CD4-positive, alpha-beta T cell treated with Interleukin-10 for 1 hour (primary cell): ENCODE data around the gene TRIM13.
"Not testable (repeated sequence)": the region's sequence is repeated elsewhere in the genome, so short reads cannot be mapped to it uniquely, and the experiment has no call there.

Experiments used
- DNase-seq: peaks from one replicate; pipeline ENCODE4 v3.0.0-alpha.2; 2020

Gene TRIM13

DNA sequence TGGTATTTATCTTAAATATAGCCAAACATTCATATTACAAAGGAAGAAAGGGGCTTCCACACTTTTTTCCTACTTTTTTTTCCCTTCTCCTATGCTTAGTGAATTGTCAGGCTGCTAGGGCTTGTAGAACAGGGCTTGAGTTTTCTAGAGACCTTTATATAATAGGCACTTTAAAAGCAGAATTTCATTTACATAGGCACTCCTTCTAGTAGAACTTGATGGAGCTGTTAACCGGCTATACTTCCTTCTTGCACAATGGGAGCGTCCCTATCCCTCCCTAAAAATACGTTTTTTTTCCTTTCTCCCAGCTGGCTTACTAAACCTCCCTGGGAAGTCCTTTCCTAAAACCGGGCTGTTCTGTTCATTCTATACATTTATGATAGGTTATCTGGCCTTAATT is 1.1 kb downstream of the TRIM13 start:
- no peak for DNase-seq

DNA sequence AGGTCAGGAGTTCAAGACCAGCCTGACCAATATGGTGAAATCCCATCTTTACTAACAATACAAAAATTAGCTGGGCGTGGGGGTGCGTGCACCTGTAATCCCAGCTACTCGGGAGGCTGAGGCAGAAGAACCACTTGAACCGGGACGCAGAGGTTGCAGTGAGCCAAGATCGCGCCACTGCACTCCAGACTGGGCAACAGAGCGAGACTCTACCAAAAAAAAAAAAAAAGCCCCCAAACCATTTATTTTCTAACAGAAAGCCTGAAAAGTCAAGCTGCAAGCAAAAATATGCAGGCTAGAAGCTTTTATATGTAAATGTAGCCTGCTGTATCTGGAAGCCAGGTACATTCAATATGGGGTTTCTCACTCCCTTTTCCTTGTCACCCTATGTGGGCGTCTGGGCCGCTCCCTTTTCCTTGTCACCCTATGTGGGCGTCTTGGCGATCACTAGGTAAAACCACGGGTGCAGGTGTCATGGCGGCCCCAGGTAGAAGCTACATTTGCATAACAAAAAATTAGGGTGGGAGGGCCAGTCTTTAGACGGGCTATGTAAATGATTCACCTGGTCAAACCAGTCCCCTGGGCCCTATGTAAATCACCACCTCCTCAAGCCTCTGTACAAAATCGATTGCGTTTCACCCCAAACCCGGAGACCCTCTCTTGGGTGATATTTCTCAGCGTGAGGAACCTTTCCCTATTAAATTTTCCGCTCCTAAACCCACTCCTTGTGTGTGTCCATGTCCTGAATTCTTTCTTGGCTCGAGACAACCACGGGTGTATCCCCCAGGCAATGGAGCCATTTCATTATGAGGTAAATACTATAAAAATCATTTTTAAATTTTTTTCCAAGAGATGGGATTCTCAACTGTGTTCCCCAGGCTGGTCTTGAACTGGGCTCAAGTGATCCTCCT is 2.1 kb downstream of the TRIM13 start:
- DNase-seq = no peak

DNA sequence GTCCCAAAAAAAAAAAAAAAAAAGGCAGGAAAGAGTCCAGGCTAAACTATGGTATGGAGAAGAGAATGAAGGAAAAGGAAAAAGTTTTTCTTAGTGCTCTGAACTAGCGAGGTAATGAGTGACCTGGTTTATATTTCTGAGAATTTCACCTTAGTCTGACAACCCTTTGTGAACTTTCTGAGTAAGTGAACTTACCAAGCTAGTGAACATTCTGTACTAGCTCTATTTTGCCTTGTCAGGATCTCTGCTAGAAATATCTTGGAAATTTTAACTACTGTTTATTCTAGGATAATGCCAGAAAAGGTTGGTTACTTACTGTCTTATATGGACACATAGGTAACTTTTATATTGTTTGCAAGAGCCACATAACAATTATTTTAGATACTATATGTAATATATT is 4.4 kb downstream of the TRIM13 start:
- no peak for DNase-seq

DNA sequence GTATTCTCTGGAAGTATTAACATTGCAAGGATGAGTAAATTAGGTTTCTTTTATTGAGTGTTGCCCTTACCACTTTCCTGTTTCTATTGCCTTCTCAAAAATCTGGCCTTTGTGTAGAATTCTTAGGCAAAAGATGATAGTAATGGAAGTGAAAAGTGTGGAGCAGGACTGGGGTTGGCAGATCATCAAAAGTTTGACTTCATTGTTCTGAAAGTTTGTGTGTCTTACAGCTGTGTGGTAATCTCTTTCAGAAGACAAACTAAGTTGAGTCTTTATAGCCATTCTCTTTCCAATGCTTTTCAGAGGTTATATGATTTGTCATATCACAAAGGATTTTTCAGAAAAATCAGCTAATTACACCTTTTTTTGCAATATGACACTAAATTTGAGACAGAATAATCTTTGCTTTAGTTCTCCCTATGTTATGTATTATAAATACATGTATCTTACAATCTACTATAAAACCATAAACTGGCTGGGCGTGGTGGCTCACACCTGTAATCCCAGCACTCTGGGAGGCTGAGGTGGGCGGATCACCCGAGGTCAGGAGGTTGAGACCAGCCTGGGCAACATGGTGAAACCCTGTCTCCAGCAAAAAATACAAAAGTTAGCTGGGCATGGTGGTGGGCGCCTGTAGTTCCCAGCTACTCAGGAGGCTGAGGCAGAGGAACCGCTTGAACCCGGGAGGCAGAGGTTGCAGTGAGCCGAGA is 9.7 kb downstream of the TRIM13 start:
- DNase-seq = no peak

DNA sequence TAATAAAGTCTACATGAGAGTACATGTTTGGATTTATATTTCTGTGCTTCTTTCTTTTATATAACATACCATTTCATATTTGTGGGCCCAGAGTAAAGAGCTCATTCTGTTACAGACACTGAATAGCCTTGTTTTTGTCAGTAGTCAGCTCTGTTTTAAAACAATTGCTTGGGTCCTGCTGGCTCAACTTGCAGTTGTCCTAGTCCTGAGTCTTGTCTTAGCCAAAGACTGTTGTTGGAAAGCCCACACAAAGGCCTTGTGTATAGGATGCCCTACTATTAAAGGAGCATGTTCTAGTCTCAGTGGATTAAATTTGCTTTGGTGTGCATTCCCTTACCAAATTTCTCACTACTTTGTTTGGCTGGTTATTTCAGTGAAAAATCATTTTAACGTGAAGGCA is 14.6 kb downstream of the TRIM13 start:
- DNase-seq = no peak

DNA sequence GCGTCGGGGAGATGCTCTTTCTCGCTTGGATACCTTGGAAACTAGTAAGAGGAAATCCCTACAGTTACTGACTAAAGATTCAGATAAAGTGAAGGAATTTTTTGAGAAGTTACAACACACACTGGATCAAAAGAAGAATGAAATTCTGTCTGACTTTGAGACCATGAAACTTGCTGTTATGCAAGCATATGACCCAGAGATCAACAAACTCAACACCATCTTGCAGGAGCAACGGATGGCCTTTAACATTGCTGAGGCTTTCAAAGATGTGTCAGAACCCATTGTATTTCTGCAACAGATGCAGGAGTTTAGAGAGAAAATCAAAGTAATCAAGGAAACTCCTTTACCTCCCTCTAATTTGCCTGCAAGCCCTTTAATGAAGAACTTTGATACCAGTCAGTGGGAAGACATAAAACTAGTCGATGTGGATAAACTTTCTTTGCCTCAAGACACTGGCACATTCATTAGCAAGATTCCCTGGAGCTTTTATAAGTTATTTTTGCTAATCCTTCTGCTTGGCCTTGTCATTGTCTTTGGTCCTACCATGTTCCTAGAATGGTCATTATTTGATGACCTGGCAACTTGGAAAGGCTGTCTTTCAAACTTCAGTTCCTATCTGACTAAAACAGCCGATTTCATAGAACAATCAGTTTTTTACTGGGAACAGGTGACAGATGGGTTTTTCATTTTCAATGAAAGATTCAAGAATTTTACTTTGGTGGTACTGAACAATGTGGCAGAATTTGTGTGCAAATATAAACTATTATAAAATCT is 15.7 kb downstream of the TRIM13 start:
- no peak for DNase-seq

DNA sequence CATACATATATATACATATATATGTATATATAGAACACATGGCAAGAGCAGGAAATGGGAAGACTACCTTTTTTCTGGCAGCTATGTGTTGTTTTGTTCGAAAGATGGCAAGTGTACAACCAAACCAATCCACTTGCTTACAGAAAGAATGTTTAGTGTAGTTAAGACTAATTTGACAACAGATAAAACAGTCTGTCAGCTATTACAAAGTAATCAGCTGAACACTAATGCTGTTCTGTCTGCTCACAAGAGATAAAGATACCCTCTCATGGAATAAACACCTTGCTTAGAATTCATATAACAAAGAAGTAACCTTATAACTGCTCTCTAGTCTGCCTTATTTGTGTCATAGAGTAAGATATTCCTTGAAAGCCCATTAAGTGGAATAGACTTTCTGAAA is 17.5 kb downstream of the TRIM13 start:
- DNase-seq = no peak

DNA sequence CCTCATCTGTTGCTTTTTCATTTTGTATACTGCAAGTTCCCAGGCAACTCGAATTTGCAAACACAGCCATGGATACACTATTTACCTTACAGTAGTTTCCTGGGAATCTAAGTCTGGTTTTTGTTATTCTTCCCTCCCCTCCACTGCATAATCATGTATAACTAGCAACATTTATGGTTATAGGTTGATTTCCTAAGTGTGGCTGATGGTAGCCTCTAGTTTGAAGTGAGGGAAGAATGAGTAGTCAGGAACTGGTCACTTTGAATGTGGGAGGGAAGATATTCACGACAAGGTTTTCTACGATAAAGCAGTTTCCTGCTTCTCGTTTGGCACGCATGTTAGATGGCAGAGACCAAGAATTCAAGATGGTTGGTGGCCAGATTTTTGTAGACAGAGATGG is 18.4 kb downstream of the TRIM13 start, which contains the start of gene KCNRG:
Gene KCNRG, plus strand, starts transcription at position 187 of the 400 bp plus-strand sequence. Its CDS starts 50 bp downstream, at position 237.
- no peak for DNase-seq

DNA sequence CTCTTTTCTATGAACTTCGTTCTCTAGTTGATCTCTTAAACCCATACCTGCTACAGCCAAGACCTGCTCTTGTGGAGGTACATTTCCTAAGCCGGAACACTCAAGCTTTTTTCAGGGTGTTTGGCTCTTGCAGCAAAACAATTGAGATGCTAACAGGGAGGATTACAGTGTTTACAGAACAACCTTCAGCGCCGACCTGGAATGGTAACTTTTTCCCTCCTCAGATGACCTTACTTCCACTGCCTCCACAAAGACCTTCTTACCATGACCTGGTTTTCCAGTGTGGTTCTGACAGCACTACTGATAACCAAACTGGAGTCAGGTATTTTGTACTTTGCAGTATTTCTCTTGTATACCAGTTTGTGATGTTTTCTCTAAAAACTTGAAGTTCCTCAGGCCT is 18.9 kb downstream of the TRIM13 start:
- DNase-seq = no peak

DNA sequence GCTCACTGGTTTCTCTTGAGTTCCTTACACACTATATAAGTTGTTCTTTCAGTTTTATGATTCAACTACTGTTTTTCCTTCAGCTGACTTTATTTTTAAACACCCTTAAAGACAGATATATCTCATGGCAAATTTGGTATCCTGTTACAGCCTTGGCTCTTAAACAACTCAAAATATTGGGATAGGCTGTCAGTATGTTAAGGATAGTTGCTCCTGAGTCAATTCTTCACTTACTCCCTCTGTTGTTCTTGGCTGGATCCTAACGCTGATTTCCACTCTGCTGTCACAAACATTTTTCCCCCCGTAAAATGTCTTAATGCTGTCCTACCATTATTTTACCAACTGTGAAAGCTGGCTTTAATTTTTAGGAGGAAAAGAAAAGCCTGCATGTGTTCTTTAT is 19.6 kb downstream of the TRIM13 start:
- DNase-seq = no peak

DNA sequence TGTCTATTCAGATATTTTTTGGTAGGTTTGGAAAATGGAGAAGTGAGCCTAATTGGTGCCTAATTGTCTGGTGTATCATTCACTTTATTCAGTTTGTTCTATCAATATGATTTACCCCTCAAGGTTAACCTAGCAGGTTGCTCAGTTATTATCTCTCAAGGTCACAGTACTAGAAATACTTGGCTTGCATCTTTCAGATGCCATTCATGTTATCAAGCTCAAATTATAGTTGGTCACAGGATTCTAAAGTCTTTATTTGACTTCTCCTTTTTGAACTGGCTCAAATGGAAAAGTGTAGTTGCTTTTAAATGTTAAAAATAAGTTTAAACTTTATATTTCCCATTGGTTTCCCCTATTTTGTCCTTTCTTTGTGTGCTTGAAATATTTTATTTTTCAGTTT is 21.0 kb downstream of the TRIM13 start:
- DNase-seq = no peak

DNA sequence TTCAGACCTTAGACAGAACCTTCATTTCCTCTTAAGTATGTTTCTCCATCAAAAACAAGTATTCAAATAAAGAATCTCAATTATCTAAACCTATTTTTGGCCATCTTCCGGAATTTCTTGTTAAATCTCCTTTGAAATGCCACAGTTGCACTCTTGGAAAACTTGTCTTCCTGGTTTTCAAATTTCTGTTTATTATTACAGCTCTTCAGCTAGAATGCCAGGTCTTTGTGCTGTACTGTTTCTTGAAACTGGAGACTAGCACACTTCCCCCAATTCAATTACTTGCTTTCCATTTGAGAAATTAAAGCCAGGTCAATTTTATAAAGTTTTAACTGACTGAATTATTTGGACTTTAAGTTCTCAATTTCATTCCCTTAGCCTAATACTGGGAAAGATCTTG is 28.6 kb downstream of the TRIM13 start:
- DNase-seq = no peak

DNA sequence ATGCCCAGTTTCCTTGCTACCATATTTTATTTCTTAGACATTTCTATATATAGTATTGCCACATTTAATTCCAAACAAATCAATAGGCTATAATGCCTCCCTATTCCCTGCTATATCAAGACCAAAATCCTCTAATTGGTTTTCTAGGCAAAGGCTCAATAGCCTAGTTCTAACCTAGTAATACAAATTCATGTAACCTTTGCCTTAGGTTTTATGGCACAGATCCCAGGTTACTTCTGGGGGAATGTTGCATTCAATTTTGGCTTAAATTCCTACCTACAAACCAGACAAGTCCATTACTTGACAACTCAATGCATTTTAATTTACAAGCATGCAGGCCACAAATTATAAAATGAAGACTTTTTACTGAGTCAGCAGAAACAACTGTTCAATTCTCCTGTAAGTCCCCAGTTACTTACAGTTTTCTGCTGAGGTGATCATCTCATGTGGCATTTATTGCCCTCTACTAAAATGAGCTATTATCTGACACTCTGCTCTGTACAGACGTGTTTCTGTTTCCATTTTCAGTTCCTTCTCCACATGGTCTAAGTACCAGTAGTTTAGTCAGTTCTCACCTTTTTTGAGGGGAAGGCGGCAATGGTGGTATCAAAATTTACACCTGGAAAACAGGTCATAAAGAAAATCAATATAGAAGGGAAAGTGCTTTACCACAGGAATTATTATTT is 30.1 kb downstream of the TRIM13 start:
- DNase-seq = no peak

DNA sequence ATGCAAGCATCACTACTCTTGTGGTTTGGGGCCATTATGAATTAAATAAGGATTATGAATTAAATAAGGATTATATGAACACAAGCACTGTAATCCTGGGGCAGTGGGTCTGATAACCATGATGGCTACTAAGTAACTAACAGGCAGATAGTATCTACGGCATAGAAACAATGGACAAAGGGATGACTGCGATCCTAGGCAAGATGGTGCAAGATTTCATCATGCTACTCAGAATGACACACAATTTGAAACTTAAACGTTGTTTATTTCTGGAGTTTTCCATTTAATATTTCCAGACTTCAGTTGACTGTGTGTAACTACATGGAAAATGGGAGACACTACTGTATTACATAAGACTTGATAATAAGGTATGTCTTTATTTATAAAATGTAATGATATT is 33.5 kb downstream of the TRIM13 start:
- no peak for DNase-seq

DNA sequence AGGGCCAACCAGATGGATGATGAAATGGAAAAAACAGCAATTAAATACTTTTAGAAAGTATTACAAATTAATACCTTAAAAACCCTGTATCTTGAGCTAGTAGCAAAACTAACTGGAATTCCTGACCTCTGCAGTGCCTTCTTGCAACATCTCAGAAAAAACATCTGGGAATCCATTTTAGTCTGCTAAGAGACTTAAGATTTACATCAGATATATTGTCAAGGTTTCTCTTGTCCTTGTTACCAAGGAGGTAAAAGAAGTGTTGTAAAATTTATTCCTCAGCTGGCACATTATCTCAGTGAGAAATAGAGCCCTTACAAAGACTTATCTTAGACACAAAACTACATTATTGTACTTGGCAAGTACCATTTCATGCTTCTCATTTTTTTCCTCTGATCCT is 36.9 kb downstream of the TRIM13 start:
- no peak for DNase-seq

DNA sequence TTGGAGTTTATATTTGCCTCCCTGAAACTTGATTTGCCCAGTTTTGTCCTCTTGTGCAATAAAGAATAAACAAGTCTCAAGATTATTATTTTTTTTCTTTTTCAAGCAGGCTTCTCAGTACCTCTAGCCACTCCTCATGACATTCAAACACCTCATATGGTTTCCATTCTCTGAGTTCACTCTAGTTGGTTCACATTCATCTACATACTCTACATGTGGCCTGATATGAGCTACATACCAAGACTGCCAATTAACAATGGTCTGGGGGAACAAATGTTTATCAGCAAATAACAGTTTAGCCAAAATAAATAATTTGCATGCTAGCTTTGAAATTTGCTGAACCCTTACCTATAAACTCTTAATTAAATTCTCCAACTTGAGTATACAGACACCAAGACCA is 40.9 kb downstream of the TRIM13 start:
- no peak for DNase-seq

DNA sequence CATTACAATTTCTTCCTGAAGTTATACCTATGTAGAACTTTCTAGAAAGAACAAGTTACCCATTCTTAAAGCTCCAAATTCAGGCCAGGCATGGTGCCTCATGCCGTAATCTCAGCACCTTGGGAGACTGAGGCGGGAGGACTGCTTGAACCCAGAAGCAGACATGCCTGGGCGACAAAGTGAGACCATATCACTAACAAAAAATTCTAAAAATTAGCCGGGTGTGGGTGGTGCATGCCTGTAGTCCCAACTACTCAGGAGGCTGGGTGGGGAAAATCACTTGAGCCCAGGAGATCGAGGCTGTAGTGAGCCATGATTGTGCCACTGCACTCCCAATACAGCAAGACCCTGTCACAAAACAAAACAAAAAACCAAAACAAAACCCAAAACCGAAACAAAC is 41.4 kb downstream of the TRIM13 start:
- DNase-seq = no peak

DNA sequence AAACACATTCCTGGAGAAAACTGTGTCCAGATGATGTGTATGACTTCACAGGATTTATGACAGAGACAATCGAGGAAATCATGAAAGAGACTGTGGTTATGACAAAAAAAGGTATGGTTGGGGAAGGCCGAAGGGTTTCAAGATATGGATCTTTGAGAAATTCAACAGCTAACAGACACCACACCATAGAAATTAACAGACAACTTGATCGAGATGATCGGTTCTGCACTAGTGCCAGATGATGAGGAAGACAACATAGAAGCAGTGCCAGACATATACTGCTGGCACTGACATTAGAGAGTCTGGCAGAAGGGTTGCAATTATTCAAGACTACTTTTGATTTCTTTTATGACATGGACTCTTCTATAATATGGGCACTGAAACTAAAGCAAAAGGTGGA is 55.6 kb downstream of the TRIM13 start:
- no peak for DNase-seq

DNA sequence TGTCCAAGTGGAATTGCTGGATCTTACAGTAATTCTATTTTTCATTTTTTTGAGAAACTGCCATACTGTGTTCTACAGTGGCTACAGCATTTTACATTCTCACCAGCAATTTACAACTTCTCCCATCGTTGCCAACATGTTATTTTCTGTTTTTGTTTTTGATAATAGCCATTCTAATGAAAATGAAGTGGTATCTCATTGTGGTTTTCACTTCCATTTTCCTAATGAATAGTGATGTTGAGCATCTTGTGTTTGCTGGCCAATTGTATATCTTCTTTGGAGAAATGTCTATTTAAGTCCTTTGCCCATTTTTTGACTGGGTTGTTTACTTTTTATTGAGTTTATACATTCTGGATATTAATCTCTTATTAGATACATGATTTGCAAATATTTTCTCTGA is 57.0 kb downstream of the TRIM13 start:
- no peak for DNase-seq

DNA sequence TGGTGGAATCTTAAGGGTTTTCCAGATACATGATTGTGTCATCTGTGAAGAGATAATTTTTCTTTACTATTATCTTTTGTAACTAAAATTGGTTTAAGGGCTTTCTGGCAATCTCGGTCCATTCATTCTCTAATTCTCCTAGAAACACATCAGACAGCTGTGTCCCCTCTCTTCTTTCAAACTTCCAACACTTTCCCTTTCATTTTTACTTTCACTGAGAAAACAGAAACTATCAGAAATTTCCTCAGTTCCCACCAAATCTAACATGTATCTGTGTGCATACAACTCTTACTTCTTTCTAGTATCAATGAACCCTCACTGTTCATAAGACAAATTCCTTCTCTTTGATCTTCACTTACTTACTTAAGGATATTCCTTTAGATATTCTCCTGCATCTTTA is 58.6 kb downstream of the TRIM13 start:
- no peak for DNase-seq

DNA sequence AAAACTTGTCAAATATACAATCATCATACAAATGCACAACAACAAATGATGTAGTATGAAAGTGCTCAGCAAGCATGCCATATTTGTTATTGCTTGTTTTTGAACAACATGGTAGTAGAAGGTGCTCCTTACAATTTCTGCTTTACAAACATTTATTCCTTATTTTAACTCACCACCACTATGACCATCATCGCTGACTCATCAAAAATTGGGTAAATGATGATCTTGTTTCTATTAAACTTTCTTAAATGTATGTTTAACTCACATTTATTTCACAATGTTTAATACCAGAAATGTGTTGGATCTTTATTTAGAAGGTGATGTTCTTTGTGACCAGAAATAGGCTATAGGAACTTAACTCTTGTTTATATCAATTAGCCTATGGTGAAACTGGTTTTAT is 63.9 kb downstream of the TRIM13 start:
- no peak for DNase-seq

DNA sequence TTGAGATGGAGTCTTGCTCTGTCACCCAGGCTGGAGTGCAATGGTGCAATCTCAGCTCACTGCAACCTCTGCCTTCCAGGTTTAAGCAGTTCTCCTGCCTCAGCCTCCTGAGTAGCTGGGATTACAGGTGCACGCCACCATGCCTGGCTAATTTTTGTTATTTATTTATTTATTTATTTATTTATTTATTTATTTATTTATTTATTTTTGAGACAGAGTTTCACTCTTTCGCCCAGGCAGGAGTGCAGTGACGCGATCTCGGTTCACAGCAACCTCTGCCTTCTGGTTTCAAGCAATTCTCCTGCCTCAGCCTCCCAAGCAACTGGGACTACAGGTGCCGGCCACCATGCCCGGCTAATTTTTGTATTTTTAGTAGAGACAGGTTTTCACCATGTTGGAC is 65.5 kb downstream of the TRIM13 start:
- DNase-seq = not testable (repeated sequence)

DNA sequence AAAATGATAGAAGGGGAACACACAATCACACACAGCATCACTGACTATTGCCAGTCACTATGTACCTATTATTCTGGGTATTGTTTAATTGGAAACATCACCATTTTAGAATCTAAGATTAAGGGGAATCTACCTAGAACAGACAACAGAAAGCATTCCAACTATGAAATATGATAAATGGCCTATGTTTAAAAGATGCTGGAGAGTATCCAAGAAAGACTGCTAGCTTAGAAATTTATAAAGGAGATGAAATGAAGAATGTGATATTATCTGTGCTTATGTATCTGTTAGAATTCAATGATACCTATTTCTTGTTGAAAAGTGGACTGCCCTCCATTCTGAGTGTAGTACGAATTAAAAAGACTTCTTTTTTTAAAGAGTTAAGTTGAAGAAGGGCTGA is 68.9 kb downstream of the TRIM13 start:
- DNase-seq = no peak
